HL-60 (cell line): Measurements from ENCODE around the gene IGHMBP2.

Experiments
- DNase-seq, 2 experiments: peaks; one replicate each; pipeline ENCODE4 v3.0.0-alpha.2; 2010 to 2020; ENCODE audit warnings: low read depth in 1 of 2, low spot score in 1 of 2
- H3K27ac ChIP-seq: fragments of 250-450 bp; sonication (Bioruptor Pico); replicated peaks from 2 replicates; pipeline ENCODE4 v1.5.1; 2020; ENCODE audit warnings: mild to moderate bottlenecking, moderate library complexity
- H3K27me3 ChIP-seq: fragments of 250-450 bp; sonication (Bioruptor Pico); 2 replicates; pipeline ENCODE4 v1.5.1; 2021; ENCODE audit warnings: mild to moderate bottlenecking, moderate library complexity; ENCODE audit not compliant: insufficient read depth, poor library complexity, severe bottlenecking
- H3K4me3 ChIP-seq: replicated peaks from 2 replicates; pipeline ENCODE4 v1.5.1; 2011; ENCODE audit warnings: mild to moderate bottlenecking, control low read depth, low read length; ENCODE audit not compliant: insufficient read depth
- GABPA ChIP-seq: IDR thresholded peaks from 2 replicates; pipeline ENCODE4 v1.6.1; 2012; ENCODE audit warnings: low read depth
- POLR2AphosphoS5 ChIP-seq: IDR thresholded peaks from 2 replicates; pipeline ENCODE4 v1.6.1; 2012; ENCODE audit warnings: low read depth
- SPI1 ChIP-seq: IDR thresholded peaks from 2 replicates; pipeline ENCODE4 v1.6.1; 2012; ENCODE audit warnings: low read depth, mild to moderate bottlenecking, borderline replicate concordance
- TF ChIP-seq, protein P1 (sequence below): IDR thresholded peaks from 2 replicates; pipeline ENCODE4 v1.6.1; 2012; ENCODE audit warnings: low read depth; ENCODE audit not compliant: insufficient replicate concordance
- TF ChIP-seq, protein P2 (sequence below): IDR thresholded peaks from one replicate; pipeline ENCODE4 v1.5.1; 2011; ENCODE audit warnings: low read length, control low read depth, inconsistent platforms; ENCODE audit not compliant: insufficient read depth

IGHMBP2 gene

DNA sequence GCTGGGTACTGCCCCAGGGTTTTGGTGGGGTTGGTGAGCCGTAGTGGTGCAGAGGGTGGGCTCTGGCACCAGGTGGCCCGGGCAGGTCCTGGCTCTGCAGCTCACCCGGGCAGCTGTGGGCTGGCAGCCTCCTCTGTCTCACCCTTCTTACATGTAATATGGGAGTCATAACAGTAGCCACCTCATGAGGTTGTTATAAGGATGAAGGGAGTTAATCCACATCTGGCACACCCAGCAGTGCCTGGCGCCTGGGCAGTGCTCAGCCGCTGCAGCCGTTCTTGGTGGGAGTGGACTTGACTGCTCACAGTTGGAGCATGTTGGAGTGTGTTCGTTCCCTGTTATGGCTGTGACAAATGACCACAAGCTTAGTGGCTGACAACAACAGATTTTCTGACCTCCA is 28.7 kb downstream of the IGHMBP2 start:
- Histone ChIP-seq H3K4me3 (no peak overlapping the region), H3K27ac (no peak overlapping the region), H3K27me3 (no peaks in the 10 kb centered on the region)
- TF ChIP-seq GABPA = no peak
- TF ChIP-seq, protein P1, sequence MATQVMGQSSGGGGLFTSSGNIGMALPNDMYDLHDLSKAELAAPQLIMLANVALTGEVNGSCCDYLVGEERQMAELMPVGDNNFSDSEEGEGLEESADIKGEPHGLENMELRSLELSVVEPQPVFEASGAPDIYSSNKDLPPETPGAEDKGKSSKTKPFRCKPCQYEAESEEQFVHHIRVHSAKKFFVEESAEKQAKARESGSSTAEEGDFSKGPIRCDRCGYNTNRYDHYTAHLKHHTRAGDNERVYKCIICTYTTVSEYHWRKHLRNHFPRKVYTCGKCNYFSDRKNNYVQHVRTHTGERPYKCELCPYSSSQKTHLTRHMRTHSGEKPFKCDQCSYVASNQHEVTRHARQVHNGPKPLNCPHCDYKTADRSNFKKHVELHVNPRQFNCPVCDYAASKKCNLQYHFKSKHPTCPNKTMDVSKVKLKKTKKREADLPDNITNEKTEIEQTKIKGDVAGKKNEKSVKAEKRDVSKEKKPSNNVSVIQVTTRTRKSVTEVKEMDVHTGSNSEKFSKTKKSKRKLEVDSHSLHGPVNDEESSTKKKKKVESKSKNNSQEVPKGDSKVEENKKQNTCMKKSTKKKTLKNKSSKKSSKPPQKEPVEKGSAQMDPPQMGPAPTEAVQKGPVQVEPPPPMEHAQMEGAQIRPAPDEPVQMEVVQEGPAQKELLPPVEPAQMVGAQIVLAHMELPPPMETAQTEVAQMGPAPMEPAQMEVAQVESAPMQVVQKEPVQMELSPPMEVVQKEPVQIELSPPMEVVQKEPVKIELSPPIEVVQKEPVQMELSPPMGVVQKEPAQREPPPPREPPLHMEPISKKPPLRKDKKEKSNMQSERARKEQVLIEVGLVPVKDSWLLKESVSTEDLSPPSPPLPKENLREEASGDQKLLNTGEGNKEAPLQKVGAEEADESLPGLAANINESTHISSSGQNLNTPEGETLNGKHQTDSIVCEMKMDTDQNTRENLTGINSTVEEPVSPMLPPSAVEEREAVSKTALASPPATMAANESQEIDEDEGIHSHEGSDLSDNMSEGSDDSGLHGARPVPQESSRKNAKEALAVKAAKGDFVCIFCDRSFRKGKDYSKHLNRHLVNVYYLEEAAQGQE = no peak
- TF ChIP-seq SPI1 = no peak
- DNase-seq = no peak

DNA sequence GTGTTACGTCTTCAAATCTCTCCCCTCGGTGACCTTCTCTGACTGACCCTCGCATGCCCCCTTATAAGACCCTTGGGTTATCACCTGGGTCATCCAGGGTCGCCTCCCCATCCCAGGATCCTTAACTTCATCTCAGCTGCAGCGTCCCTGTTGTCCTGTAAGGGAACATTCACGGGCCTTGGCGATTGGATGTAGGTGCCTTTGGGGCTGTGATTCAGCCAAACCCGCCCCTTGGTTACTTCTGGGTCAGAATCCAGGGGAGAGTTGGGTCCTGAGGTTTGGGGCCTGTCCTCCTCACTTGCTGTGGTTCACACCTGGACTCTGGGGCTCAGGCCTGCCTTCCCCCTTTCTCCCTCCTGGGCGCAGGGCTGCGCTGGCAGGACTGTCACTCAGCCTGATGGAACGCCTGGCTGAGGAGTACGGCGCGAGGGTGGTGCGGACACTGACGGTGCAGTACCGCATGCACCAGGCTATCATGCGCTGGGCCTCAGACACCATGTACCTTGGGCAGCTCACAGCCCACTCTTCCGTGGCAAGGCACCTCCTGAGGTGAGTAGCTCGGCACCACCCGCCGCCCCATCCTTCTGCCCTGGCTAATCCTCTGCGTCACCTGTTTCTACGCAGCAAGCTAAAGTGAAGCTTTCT is 29.4 kb downstream of the IGHMBP2 start:
- Histone ChIP-seq H3K4me3 (no peak overlapping the region), H3K27me3 (no peaks in the 10 kb centered on the region), H3K27ac (no peak overlapping the region)
- no peak for TF ChIP-seq POLR2AphosphoS5
- TF ChIP-seq, protein P1 = no peak
- TF ChIP-seq, protein P2, sequence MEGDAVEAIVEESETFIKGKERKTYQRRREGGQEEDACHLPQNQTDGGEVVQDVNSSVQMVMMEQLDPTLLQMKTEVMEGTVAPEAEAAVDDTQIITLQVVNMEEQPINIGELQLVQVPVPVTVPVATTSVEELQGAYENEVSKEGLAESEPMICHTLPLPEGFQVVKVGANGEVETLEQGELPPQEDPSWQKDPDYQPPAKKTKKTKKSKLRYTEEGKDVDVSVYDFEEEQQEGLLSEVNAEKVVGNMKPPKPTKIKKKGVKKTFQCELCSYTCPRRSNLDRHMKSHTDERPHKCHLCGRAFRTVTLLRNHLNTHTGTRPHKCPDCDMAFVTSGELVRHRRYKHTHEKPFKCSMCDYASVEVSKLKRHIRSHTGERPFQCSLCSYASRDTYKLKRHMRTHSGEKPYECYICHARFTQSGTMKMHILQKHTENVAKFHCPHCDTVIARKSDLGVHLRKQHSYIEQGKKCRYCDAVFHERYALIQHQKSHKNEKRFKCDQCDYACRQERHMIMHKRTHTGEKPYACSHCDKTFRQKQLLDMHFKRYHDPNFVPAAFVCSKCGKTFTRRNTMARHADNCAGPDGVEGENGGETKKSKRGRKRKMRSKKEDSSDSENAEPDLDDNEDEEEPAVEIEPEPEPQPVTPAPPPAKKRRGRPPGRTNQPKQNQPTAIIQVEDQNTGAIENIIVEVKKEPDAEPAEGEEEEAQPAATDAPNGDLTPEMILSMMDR = no peak
- TF ChIP-seq GABPA = no peak
- no peak for TF ChIP-seq SPI1
- no peak for DNase-seq

DNA sequence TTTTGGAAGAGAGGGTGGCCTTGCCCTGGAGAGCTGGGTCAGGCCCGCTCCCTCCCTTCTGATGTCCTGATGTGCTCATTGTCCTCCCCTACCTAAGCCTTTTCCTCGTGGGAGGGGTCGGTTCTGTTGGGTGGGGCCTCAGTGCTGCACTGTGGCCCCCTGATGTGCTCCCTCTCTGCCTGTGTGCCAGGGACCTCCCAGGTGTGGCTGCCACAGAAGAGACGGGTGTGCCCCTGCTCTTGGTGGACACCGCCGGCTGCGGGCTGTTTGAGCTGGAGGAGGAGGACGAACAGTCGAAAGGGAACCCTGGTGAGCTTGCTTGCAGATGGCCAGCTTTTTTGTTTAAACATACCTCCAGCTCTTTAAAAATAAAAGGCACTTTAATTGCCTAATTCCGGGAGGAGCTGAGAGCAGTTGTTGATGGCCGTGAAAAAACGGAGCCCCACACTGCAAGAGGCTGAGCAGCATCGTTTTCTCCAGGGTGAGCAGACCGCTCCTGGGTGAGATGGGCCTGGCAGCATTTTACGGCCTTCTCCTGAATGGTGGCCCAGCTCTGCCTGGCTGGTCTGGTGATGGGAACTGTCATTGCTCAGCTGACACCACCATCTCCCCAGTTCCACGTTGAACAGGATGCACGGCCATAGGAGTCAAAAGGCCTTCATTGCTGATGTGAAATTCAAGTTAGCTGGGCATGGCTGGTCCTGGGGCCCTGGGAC is 30.1 kb downstream of the IGHMBP2 start:
- TF ChIP-seq SPI1 (no peak), POLR2AphosphoS5 (no peak), GABPA (no peak)
- TF ChIP-seq, protein P2 = no peak
- TF ChIP-seq, protein P1 = no peak
- H3K4me3 ChIP-seq = no peak overlapping the region
- no peak for DNase-seq
- H3K27ac ChIP-seq = no peak overlapping the region
- H3K27me3 ChIP-seq = no peaks in the 10 kb centered on the region
